Upper lobe of right lung (tissue), 1 donor: ENCODE measurements around the gene CHST15. TPM values are rescaled to one million over a fixed set of nuclear protein-coding genes. Genes with fewer than 3 reads are reported as not detected.

Source experiments
- ATAC-seq: fragments of 200-7000 bp; cut with Tn5 transposase; one replicate; pipeline ENCODE4 v1.9.1; 2020; ENCODE audit warnings: mild to moderate bottlenecking, moderate library complexity
- DNase-seq: peaks from one replicate; pipeline ENCODE4 v3.0.0-alpha.2; 2020
- H3K27ac ChIP-seq: fragments of 200-600 bp; one replicate; pipeline ENCODE4 v1.8.0; 2022
- H3K27me3 ChIP-seq: fragments of 200-600 bp; one replicate; pipeline ENCODE4 v1.8.0; 2022; ENCODE audit warnings: mild to moderate bottlenecking
- H3K36me3 ChIP-seq: fragments of 200-600 bp; one replicate; pipeline ENCODE4 v1.8.0; 2022
- H3K4me1 ChIP-seq: fragments of 200-600 bp; one replicate; pipeline ENCODE4 v1.8.0; 2022
- H3K4me3 ChIP-seq: fragments of 200-600 bp; one replicate; pipeline ENCODE4 v1.8.0; 2022; ENCODE audit warnings: mild to moderate bottlenecking
- H3K9me3 ChIP-seq: fragments of 200-600 bp; one replicate; pipeline ENCODE4 v1.8.0; 2022
- CTCF ChIP-seq: fragments of 200-600 bp; IDR thresholded peaks from one replicate; pipeline ENCODE4 v1.8.0; 2022; ENCODE audit warnings: antibody characterized with exemption
- intact Hi-C: fragments of 100-400 bp; cut with DNase I; formaldehyde crosslinking; loops from one replicate; pipeline ENCODE4 v1.11.0; 2022
- total RNA-seq: library from RNA; stranded (reverse); fragmentation: NEBNext Ultra II Directional; extraction: Animal tissue kit (Norgen Biotek cat#: 25700); gene quantifications from one replicate; pipeline ENCODE4 v1.2.1, GENCODE V29; 2021
- donor health status: DM: no; HTN: yes; CAD: no; lungs with severe emphysema.

CHST15 gene
- total RNA-seq, 1 donor from 2014 or later, result 49.2 TPM

GRCh38 chr10:124138195-124138882, 44.9 kb upstream of the CHST15 start:
- H3K27me3 ChIP-seq, result no peaks in the 10 kb centered on the region
- ATAC-seq (peak; percentile 71), DNase-seq (peak; percentile 30)
- peak overlapping the region; percentile 24 for H3K27ac ChIP-seq
- intact Hi-C loops, result no loop called here
- H3K9me3 ChIP-seq, result no peaks in the 10 kb centered on the region
- H3K4me1 ChIP-seq, result no peaks in the 10 kb centered on the region
- no peak overlapping the region for H3K4me3 ChIP-seq
- TF ChIP-seq CTCF, result no peak
- no peaks in the 10 kb centered on the region for H3K36me3 ChIP-seq

DNA sequence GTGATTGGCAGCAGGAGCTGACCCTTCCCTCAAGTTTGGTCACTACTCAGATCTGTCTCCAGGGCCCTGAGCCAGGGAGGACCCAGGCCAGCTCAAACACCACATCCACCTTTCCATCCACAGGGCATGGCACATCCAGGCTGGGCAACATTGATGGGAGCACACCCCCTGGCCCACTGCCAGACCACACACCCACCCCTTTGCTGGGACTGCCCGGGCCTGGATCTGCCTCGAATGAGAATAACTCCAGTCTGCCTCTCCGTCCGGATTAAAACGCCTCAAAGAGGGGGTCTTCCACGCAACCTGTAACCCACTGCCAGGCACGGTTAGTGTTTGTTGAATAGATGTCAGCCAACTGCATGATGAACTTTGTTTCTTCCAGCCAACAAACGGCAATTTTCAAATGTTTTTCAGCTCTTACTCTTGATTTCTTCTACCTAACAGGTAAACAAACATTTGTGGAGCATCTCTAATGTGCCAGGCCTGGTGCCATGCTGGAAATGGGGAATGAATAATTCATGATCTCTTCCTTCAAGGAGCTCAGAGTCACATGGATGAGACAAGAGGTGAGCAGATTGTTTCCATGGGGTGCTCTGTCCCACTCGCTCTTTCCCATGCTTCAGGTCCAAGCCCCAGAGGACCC, 41.0 kb upstream of the CHST15 start:
- Histone ChIP-seq H3K36me3 (no peaks in the 10 kb centered on the region), H3K27me3 (no peaks in the 10 kb centered on the region), H3K4me3 (no peak overlapping the region), H3K4me1 (peaks cover 7% of the 10 kb centered on the region), H3K9me3 (no peaks in the 10 kb centered on the region), H3K27ac (no peak overlapping the region)
- no peak for TF ChIP-seq CTCF
- intact Hi-C loops, result no loop called here
- DNase-seq, result no peak
- no peak for ATAC-seq

DNA sequence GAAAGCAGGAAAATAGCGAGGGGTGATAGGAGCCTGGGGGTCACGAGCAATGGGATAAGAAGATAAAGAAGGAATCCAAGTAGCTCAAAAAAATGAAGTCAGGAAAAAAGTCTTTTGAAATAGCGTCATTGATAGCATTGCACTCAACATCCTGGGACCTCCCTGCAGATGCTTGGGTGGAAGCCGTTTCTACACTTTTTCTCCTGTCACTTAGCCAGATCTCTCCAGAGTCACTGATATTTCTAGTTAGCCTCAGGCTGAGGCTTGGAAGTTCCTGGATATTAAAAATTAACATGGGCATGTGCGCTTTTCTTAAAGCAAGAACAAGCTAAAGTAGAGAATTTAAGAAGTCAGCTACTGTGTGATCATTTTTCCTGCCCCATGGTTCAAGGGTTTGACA, 39.5 kb upstream of the CHST15 start:
- DNase-seq (no peak), ATAC-seq (no peak)
- intact Hi-C loops, result no loop called here
- no peak overlapping the region for H3K27ac ChIP-seq
- H3K4me3 ChIP-seq, result no peak overlapping the region
- no peaks in the 10 kb centered on the region for H3K36me3 ChIP-seq
- no peaks in the 10 kb centered on the region for H3K9me3 ChIP-seq
- TF ChIP-seq CTCF, result no peak
- no peaks in the 10 kb centered on the region for H3K27me3 ChIP-seq
- peaks cover 7% of the 10 kb centered on the region for H3K4me1 ChIP-seq

GRCh38 chr10:124132306-124132705, 38.9 kb upstream of the CHST15 start:
- no peak for ATAC-seq
- no peak for TF ChIP-seq CTCF
- intact Hi-C loops, result no loop called here
- Histone ChIP-seq H3K9me3 (no peaks in the 10 kb centered on the region), H3K4me1 (peaks cover 7% of the 10 kb centered on the region), H3K36me3 (no peaks in the 10 kb centered on the region), H3K27me3 (no peaks in the 10 kb centered on the region), H3K4me3 (no peak overlapping the region), H3K27ac (no peak overlapping the region)
- no peak for DNase-seq

- H3K27ac ChIP-seq, result no peak overlapping the region
- intact Hi-C loops, result no loop called here
- H3K36me3 ChIP-seq, result no peaks in the 10 kb centered on the region
- H3K9me3 ChIP-seq, result no peaks in the 10 kb centered on the region
- no peaks in the 10 kb centered on the region for H3K27me3 ChIP-seq
- H3K4me3 ChIP-seq, result no peak overlapping the region
- peaks cover 7% of the 10 kb centered on the region for H3K4me1 ChIP-seq
- DNase-seq, result no peak
- TF ChIP-seq CTCF, result no peak
- no peak for ATAC-seq
These were observed 37.8 kb upstream of the CHST15 start for GRCh38 chr10:124131172-124131571.
